ENCODE measurements around the gene HNRNPUL1. TPM values are rescaled to one million over a fixed set of nuclear protein-coding genes. Genes with fewer than 3 reads are reported as not detected.

HNRNPUL1 gene
- total and polyA plus RNA-seq, 2 donors (not counting 1 experiment from before 2014, with no cell fraction given): 36.4 to 58.1 TPM

DNA sequence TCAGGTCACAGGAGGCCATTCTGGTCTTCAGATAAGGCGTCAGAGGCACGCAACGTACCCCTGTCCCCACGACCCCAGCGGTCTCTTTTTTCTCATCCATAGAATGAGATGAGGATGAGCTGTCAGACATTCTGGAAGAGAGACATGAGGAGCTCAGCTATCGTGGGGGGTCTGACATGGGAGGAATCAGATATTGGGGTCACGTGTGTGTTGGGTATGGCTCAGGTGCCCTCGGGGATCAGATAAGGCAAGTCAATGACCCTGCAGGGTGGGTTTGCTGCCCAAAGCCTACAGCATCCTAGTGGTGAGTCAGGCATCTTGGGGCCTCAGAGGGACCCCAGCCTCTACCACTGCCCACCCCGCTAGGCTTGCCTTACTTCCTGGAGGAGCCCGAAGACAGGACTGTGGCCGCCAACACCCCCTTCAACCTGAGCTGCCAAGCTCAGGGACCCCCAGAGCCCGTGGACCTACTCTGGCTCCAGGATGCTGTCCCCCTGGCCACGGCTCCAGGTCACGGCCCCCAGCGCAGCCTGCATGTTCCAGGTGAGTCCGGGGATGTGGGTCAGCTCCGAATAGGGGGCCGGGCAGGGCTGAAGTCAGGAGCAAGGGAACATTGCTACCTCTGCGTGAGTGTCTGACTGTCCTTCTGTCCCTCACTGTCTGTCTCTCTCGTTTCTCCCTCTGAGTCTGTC, 42.5 kb upstream of the HNRNPUL1 start:
- Histone ChIP-seq H3K4me3 (replicated peaks in 1 of 4; ENCODE audit: control extremely low read depth in 1 of 4, insufficient read depth in 1 of 4, low read depth in 3 of 4, low read length in 4 of 4) (peak overlapping the region; percentile 10 to 92 (median 82)), H4K20me1 (ENCODE audit: control insufficient read depth, extremely low read depth, insufficient read depth, low read length) (no peaks in the 10 kb centered on the region), H3K79me2 (ENCODE audit: control insufficient read depth, insufficient read depth, low read length) (peaks cover 60% of the 10 kb centered on the region), H3K9ac (ENCODE audit: insufficient read depth, low read length) (peak overlapping the region; percentile 77), H3K9me3 (ENCODE audit: control insufficient read depth, insufficient read depth, low read depth, low read length) (no peaks in the 10 kb centered on the region), H3K27ac (ENCODE audit: insufficient read depth, low read length) (peak overlapping the region; percentile 99), H3K4me2 (ENCODE audit: extremely low read depth, insufficient read depth, low read length) (peak overlapping the region; percentile 93), H3K27me3 (ENCODE audit: control insufficient read depth, insufficient read depth, low read length) (no peaks in the 10 kb centered on the region), H3K36me3 (ENCODE audit: control insufficient read depth, insufficient read depth, low read length) (peaks cover 38% of the 10 kb centered on the region), H3K4me1 (ENCODE audit: control insufficient read depth, extremely low read depth, insufficient read depth, low read length) (peaks cover 47% of the 10 kb centered on the region), H2AFZ (ENCODE audit: low read length) (no peak overlapping the region)
- no peak for DNase-seq (ENCODE audit: low read depth in 2 of 2)
- no peak for TF ChIP-seq EZH2 (IDR thresholded peaks at IDR 0.05; ENCODE audit: low read length, missing control alignments)
- TF ChIP-seq, protein P1, sequence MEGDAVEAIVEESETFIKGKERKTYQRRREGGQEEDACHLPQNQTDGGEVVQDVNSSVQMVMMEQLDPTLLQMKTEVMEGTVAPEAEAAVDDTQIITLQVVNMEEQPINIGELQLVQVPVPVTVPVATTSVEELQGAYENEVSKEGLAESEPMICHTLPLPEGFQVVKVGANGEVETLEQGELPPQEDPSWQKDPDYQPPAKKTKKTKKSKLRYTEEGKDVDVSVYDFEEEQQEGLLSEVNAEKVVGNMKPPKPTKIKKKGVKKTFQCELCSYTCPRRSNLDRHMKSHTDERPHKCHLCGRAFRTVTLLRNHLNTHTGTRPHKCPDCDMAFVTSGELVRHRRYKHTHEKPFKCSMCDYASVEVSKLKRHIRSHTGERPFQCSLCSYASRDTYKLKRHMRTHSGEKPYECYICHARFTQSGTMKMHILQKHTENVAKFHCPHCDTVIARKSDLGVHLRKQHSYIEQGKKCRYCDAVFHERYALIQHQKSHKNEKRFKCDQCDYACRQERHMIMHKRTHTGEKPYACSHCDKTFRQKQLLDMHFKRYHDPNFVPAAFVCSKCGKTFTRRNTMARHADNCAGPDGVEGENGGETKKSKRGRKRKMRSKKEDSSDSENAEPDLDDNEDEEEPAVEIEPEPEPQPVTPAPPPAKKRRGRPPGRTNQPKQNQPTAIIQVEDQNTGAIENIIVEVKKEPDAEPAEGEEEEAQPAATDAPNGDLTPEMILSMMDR (conservative IDR thresholded peaks at IDR 0.05 in 1 of 2, IDR thresholded peaks at IDR 0.05 in 1 of 2; ENCODE audit: low read depth in 1 of 2, low read length in 2 of 2): no peak

- Histone ChIP-seq H3K4me3 (replicated peaks in 1 of 4; ENCODE audit: control extremely low read depth in 1 of 4, insufficient read depth in 1 of 4, low read depth in 3 of 4, low read length in 4 of 4) (peak overlapping the region in 1 of 4 experiments; percentile 92), H3K4me2 (ENCODE audit: extremely low read depth, insufficient read depth, low read length) (peak overlapping the region; percentile 93), H3K4me1 (ENCODE audit: control insufficient read depth, extremely low read depth, insufficient read depth, low read length) (peaks cover 52% of the 10 kb centered on the region), H3K9me3 (ENCODE audit: control insufficient read depth, insufficient read depth, low read depth, low read length) (no peaks in the 10 kb centered on the region), H3K9ac (ENCODE audit: insufficient read depth, low read length) (no peak overlapping the region), H3K27me3 (ENCODE audit: control insufficient read depth, insufficient read depth, low read length) (no peaks in the 10 kb centered on the region), H4K20me1 (ENCODE audit: control insufficient read depth, extremely low read depth, insufficient read depth, low read length) (no peaks in the 10 kb centered on the region), H2AFZ (ENCODE audit: low read length) (no peak overlapping the region), H3K79me2 (ENCODE audit: control insufficient read depth, insufficient read depth, low read length) (peaks cover 65% of the 10 kb centered on the region), H3K27ac (ENCODE audit: insufficient read depth, low read length) (peak overlapping the region; percentile 99), H3K36me3 (ENCODE audit: control insufficient read depth, insufficient read depth, low read length) (peaks cover 41% of the 10 kb centered on the region)
- no peak for TF ChIP-seq EZH2 (IDR thresholded peaks at IDR 0.05; ENCODE audit: low read length, missing control alignments)
- TF ChIP-seq, protein P1 (conservative IDR thresholded peaks at IDR 0.05 in 1 of 2, IDR thresholded peaks at IDR 0.05 in 1 of 2; ENCODE audit: low read depth in 1 of 2, low read length in 2 of 2): no peak
- no peak for DNase-seq (ENCODE audit: low read depth in 2 of 2)
Measured at GRCh38 chr19:41222240-41222639, 41.9 kb upstream of the HNRNPUL1 start.

- peak overlapping the region; percentile 99 for H3K27ac ChIP-seq (ENCODE audit: insufficient read depth, low read length)
- H3K36me3 ChIP-seq (ENCODE audit: control insufficient read depth, insufficient read depth, low read length): peaks cover 46% of the 10 kb centered on the region
- peaks cover 50% of the 10 kb centered on the region for H3K4me1 ChIP-seq (ENCODE audit: control insufficient read depth, extremely low read depth, insufficient read depth, low read length)
- TF ChIP-seq, protein P1 (conservative IDR thresholded peaks at IDR 0.05 in 1 of 2, IDR thresholded peaks at IDR 0.05 in 1 of 2; ENCODE audit: low read depth in 1 of 2, low read length in 2 of 2): no peak
- TF ChIP-seq EZH2 (IDR thresholded peaks at IDR 0.05; ENCODE audit: low read length, missing control alignments): no peak
- peaks cover 76% of the 10 kb centered on the region for H3K79me2 ChIP-seq (ENCODE audit: control insufficient read depth, insufficient read depth, low read length)
- no peaks in the 10 kb centered on the region for H3K9me3 ChIP-seq (ENCODE audit: control insufficient read depth, insufficient read depth, low read depth, low read length)
- peak overlapping the region; percentile 81 for H3K4me2 ChIP-seq (ENCODE audit: extremely low read depth, insufficient read depth, low read length)
- peak overlapping the region; percentile 48 for H3K9ac ChIP-seq (ENCODE audit: insufficient read depth, low read length)
- DNase-seq (ENCODE audit: low read depth in 2 of 2): peak; percentile 66 to 96
- no peak overlapping the region for H2AFZ ChIP-seq (ENCODE audit: low read length)
- H3K4me3 ChIP-seq (replicated peaks in 1 of 4; ENCODE audit: control extremely low read depth in 1 of 4, insufficient read depth in 1 of 4, low read depth in 3 of 4, low read length in 4 of 4): peak overlapping the region; percentile 18 to 39 (median 28)
- H3K27me3 ChIP-seq (ENCODE audit: control insufficient read depth, insufficient read depth, low read length): no peaks in the 10 kb centered on the region
- no peaks in the 10 kb centered on the region for H4K20me1 ChIP-seq (ENCODE audit: control insufficient read depth, extremely low read depth, insufficient read depth, low read length)
Measured at GRCh38 chr19:41223431-41224234, 40.5 kb upstream of the HNRNPUL1 start.

Data from fibroblast of lung (primary cell).